Parathyroid adenoma (tissue), 2 donors: ENCODE results near the gene TRIM65.
A peak's percentile ranks its signal among the peaks of the same experiment; 100 is the strongest.

Experiments
- H2AFZ ChIP-seq: fragments of 300-600 bp; sonication (generic); one replicate; pipeline ENCODE4 v1.7.0; 2017; ENCODE audit warnings: antibody characterized with exemption, mild to moderate bottlenecking
- H3K27ac ChIP-seq: fragments of 300-600 bp; sonication (generic); one replicate; pipeline ENCODE4 v1.7.0; 2017
- H3K27me3 ChIP-seq: fragments of 300-600 bp; sonication (generic); one replicate; pipeline ENCODE4 v1.7.0; 2017; ENCODE audit warnings: low read length; ENCODE audit not compliant: control insufficient read depth, insufficient read depth
- H3K36me3 ChIP-seq: fragments of 300-600 bp; sonication (generic); one replicate; pipeline ENCODE4 v1.7.0; 2017; ENCODE audit warnings: low read length; ENCODE audit not compliant: control insufficient read depth, insufficient read depth
- H3K4me1 ChIP-seq: fragments of 300-600 bp; sonication (generic); one replicate; pipeline ENCODE4 v1.7.0; 2017; ENCODE audit warnings: control low read depth
- H3K4me2 ChIP-seq: fragments of 300-600 bp; sonication (generic); one replicate; pipeline ENCODE4 v1.7.0; 2017; ENCODE audit warnings: low read length
- H3K4me3 ChIP-seq: fragments of 300-600 bp; sonication (generic); one replicate; pipeline ENCODE4 v1.7.0; 2017; ENCODE audit warnings: low read depth, low read length
- H3K79me2 ChIP-seq: fragments of 300-600 bp; sonication (generic); one replicate; pipeline ENCODE4 v1.7.0; 2017; ENCODE audit warnings: control low read depth
- H3K9ac ChIP-seq: fragments of 300-600 bp; sonication (generic); one replicate; pipeline ENCODE4 v1.7.0; 2017; ENCODE audit warnings: mild to moderate bottlenecking
- H3K9me3 ChIP-seq: fragments of 300-600 bp; sonication (generic); one replicate; pipeline ENCODE4 v1.7.0; 2017; ENCODE audit warnings: low read length; ENCODE audit not compliant: control insufficient read depth
- TF ChIP-seq, protein P1 (sequence below): fragments of 300-600 bp; sonication (generic); IDR thresholded peaks from one replicate; pipeline ENCODE4 v1.7.0; 2017; ENCODE audit warnings: antibody characterized with exemption, mild to moderate bottlenecking
- donor health status: primary hyperparathyroidism.

Gene TRIM65

GRCh38 chr17:75877752-75878173, 19.0 kb downstream of the TRIM65 start:
- TF ChIP-seq, protein P1, sequence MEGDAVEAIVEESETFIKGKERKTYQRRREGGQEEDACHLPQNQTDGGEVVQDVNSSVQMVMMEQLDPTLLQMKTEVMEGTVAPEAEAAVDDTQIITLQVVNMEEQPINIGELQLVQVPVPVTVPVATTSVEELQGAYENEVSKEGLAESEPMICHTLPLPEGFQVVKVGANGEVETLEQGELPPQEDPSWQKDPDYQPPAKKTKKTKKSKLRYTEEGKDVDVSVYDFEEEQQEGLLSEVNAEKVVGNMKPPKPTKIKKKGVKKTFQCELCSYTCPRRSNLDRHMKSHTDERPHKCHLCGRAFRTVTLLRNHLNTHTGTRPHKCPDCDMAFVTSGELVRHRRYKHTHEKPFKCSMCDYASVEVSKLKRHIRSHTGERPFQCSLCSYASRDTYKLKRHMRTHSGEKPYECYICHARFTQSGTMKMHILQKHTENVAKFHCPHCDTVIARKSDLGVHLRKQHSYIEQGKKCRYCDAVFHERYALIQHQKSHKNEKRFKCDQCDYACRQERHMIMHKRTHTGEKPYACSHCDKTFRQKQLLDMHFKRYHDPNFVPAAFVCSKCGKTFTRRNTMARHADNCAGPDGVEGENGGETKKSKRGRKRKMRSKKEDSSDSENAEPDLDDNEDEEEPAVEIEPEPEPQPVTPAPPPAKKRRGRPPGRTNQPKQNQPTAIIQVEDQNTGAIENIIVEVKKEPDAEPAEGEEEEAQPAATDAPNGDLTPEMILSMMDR: peak; percentile 52
- Histone ChIP-seq H3K36me3 (no peaks in the 10 kb centered on the region), H3K4me1 (peaks cover 10% of the 10 kb centered on the region), H3K9me3 (no peaks in the 10 kb centered on the region), H3K4me2 (peak overlapping the region; percentile 77), H3K9ac (no peak overlapping the region), H3K27ac (peak overlapping the region; percentile 87), H2AFZ (peak overlapping the region; percentile 68), H3K27me3 (no peaks in the 10 kb centered on the region), H3K79me2 (no peaks in the 10 kb centered on the region), H3K4me3 (peak overlapping the region; percentile 89)

DNA sequence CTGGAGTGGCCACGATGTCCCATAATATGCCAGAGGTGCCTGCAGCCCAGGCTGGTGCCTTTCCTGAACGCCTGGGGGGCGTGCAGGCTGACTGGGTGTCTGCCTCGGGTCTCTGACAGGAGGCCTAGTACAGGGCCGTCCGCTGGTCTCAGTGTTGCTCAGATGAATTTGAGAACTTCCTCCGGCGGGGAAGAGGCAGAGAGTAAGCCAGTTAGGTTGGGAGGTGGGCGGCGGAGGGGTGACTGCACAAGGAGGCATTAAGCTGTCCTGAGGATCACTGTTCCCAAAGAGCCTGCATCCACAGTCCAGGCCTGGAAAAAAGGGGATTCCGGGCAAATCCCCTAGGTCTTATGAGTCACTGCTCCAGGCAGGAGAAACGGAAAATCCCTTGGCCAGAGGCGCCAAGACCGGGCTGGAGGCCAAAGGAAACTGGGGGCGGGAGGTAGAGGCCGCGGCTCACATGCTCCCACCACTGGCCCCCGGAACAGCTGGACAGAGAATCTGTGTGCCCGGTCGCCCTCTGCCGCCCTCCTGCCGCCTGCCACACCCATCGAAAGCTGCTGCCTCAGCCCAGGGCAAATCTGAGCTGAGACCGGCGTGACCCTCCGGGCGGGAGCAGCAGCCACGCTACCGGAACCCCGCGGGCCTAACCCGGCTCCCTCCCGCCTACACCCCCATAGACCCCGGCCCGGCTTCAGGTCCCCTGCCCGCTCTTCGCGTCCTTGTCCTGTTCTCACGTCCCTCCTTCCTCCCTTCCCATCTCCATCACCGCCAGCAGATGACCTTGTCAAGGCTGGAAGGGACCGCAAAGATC, 19.6 kb downstream of the TRIM65 start:
- TF ChIP-seq, protein P1: no peak
- H3K9me3 ChIP-seq: no peaks in the 10 kb centered on the region

DNA sequence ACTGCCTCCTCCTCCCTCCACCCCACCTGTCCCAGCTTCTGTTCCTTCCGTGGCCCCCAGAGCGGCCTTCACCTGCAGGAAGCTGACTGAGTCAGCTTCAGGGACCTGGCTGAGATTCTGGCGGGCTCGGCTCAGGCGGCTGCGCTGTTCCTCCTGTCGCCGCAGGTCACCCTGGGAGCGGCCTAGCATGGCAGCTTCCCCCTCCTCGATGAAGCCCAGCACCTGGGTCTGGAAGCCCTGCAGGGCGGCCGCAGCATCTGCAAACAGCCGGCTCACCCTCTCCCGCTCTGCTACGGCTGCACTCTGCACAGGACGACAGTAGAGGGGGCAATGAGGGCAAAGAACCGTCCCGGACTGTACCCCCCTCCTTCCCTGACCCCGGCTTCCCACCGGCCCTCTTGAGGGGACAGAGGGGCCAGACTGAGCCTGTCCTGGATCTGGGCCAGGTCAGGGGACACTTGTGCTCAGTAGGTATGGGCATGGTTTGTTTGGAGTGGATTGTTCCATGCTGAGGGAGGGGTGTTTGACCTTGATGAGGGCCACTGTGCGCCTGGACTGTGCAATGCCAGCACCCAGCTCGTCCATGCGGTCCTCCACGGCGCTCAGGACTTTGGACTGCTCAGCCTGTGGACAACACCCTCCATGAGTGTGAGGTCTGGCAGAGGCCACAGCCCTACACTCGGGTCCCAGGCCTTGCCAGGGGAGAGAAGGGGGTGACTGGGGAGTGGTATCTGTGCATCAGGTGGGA, 20.4 kb downstream of the TRIM65 start:
- Histone ChIP-seq H3K4me1 (peaks cover 14% of the 10 kb centered on the region), H2AFZ (no peak overlapping the region), H3K4me2 (peak overlapping the region; percentile 77), H3K36me3 (no peaks in the 10 kb centered on the region), H3K4me3 (peak overlapping the region; percentile 89), H3K27ac (peak overlapping the region; percentile 87), H3K79me2 (no peaks in the 10 kb centered on the region), H3K9ac (no peak overlapping the region), H3K9me3 (no peaks in the 10 kb centered on the region), H3K27me3 (no peaks in the 10 kb centered on the region)
- TF ChIP-seq, protein P1: no peak

More for the DNA sequence above, 19.6 kb downstream of the TRIM65 start:
- Histone ChIP-seq H3K4me2 (peak overlapping the region; percentile 77), H3K9ac (no peak overlapping the region), H3K4me1 (peaks cover 14% of the 10 kb centered on the region), H3K36me3 (no peaks in the 10 kb centered on the region), H3K4me3 (peak overlapping the region; percentile 89), H3K79me2 (no peaks in the 10 kb centered on the region), H3K27ac (peak overlapping the region; percentile 87), H3K27me3 (no peaks in the 10 kb centered on the region), H2AFZ (peak overlapping the region; percentile 68)

GRCh38 chr17:75875940-75876189, 20.9 kb downstream of the TRIM65 start:
- H3K27me3 ChIP-seq: no peaks in the 10 kb centered on the region
- no peaks in the 10 kb centered on the region for H3K36me3 ChIP-seq
- H3K4me1 ChIP-seq: peaks cover 14% of the 10 kb centered on the region
- H2AFZ ChIP-seq: no peak overlapping the region
- TF ChIP-seq, protein P1: no peak
- H3K4me3 ChIP-seq: peak overlapping the region; percentile 5
- H3K9ac ChIP-seq: no peak overlapping the region
- no peaks in the 10 kb centered on the region for H3K9me3 ChIP-seq
- H3K27ac ChIP-seq: peak overlapping the region; percentile 87
- peak overlapping the region; percentile 77 for H3K4me2 ChIP-seq
- no peaks in the 10 kb centered on the region for H3K79me2 ChIP-seq
